Smooth muscle cell (in vitro differentiated cells): Measurements from ENCODE around the gene COL15A1. TPM values are rescaled to one million over a fixed set of nuclear protein-coding genes. Genes with fewer than 3 reads are reported as not detected.

Experiments
- DNase-seq: peaks from one replicate; lab custom pipeline; 2025; ENCODE audit not compliant: unreplicated experiment; lab: John Stamatoyannopoulos, UW
- H2AFZ ChIP-seq: fragments of 200-600 bp; sonication (generic); 2 replicates; pipeline ENCODE4 v1.6.0; 2016; ENCODE audit warnings: antibody characterized with exemption, low read depth, mild to moderate bottlenecking
- H3F3A ChIP-seq: fragments of 200-600 bp; sonication (generic); 2 replicates; pipeline ENCODE4 v1.6.0; 2017; ENCODE audit warnings: antibody characterized with exemption, low read depth
- H3K27ac ChIP-seq: fragments of 200-600 bp; sonication (generic); 2 replicates; pipeline ENCODE4 v1.5.1; 2016; ENCODE audit warnings: low read depth, mild to moderate bottlenecking
- H3K27me3 ChIP-seq: fragments of 200-600 bp; sonication (generic); 2 replicates; pipeline ENCODE4 v1.6.1; 2016; ENCODE audit warnings: low read depth, mild to moderate bottlenecking
- H3K36me3 ChIP-seq: fragments of 200-600 bp; sonication (generic); 2 replicates; pipeline ENCODE4 v1.5.1; 2016; ENCODE audit warnings: low read depth
- H3K4me1 ChIP-seq: fragments of 200-600 bp; sonication (generic); 2 replicates; pipeline ENCODE4 v1.5.1; 2016; ENCODE audit warnings: low read depth
- H3K4me2 ChIP-seq: fragments of 200-600 bp; sonication (generic); 2 replicates; pipeline ENCODE4 v1.6.0; 2016; ENCODE audit warnings: mild to moderate bottlenecking
- H3K4me3 ChIP-seq: fragments of 200-600 bp; sonication (generic); 2 replicates; pipeline ENCODE4 v1.5.1; 2016; ENCODE audit warnings: mild to moderate bottlenecking
- H3K79me2 ChIP-seq: fragments of 200-600 bp; sonication (generic); 2 replicates; pipeline ENCODE4 v1.6.0; 2016; ENCODE audit warnings: low read depth, mild to moderate bottlenecking
- H3K9ac ChIP-seq: fragments of 200-600 bp; sonication (generic); 2 replicates; pipeline ENCODE4 v1.6.0; 2016; ENCODE audit warnings: low read depth
- H3K9me3 ChIP-seq: fragments of 200-600 bp; sonication (generic); replicated peaks from 2 replicates; pipeline ENCODE4 v1.5.1; 2016; ENCODE audit warnings: low read depth
- H4K20me1 ChIP-seq: fragments of 200-600 bp; sonication (generic); 2 replicates; pipeline ENCODE4 v1.6.0; 2016; ENCODE audit warnings: low read depth
- CTCF ChIP-seq: fragments of 200-600 bp; sonication (generic); IDR thresholded peaks from 2 replicates; pipeline ENCODE4 v1.5.1; 2017; ENCODE audit warnings: borderline replicate concordance, mild to moderate bottlenecking, antibody characterized with exemption; ENCODE audit not compliant: insufficient read depth, poor library complexity, severe bottlenecking
- WGBS: methylation state at CpG from one replicate; pipeline ENCODE4 v1.1.7; 2016; ENCODE audit warnings: low lambda C conversion rate; 5-methylcytosine and 5-hydroxymethylcytosine counted together
- polyA plus RNA-seq: library from polyadenylated mRNA; unstranded; fragments of >200 nt; fragmentation: Nextera tagmentation; extraction: Ambion mirVana; gene quantifications from 2 replicates; pipeline ENCODE4 v1.2.1, GENCODE V29; 2016
- total RNA-seq: library from RNA; depleted of rRNA; stranded (reverse); fragments of >200 nt; gene quantifications from 2 replicates; pipeline ENCODE4 v1.2.3, GENCODE V29; 2014

Gene COL15A1
- total and polyA plus RNA-seq, 2 experiments from 2014 or later: 222 to 293 TPM

- H3K9ac ChIP-seq: peak overlapping the region; percentile 96
- TF ChIP-seq CTCF: no peak
- H2AFZ ChIP-seq: no peak overlapping the region
- DNase-seq: no peak
- peaks cover 48% of the 10 kb centered on the region for H3K4me1 ChIP-seq
- H3K4me3 ChIP-seq: peak overlapping the region; percentile 91
- peak overlapping the region; percentile 93 for H3K27ac ChIP-seq
- peaks cover 21% of the 10 kb centered on the region for H3F3A ChIP-seq
- WGBS: 5% methylated on average over 9 of the region's 9 CpGs
- H3K79me2 ChIP-seq: peaks cover 57% of the 10 kb centered on the region
- no peaks in the 10 kb centered on the region for H3K9me3 ChIP-seq
- H3K4me2 ChIP-seq: peak overlapping the region; percentile 96
- H3K36me3 ChIP-seq: no peaks in the 10 kb centered on the region
- H3K27me3 ChIP-seq: no peaks in the 10 kb centered on the region
- H4K20me1 ChIP-seq: peaks cover 54% of the 10 kb centered on the region
Observed at GRCh38 chr9:99106044-99106375, 162.3 kb downstream of the COL15A1 start.

- Histone ChIP-seq H3K4me3 (peak overlapping the region; percentile 91), H3K4me1 (peaks cover 50% of the 10 kb centered on the region), H4K20me1 (peaks cover 68% of the 10 kb centered on the region), H2AFZ (no peak overlapping the region), H3K4me2 (peak overlapping the region; percentile 96), H3K79me2 (peaks cover 71% of the 10 kb centered on the region), H3K9me3 (no peaks in the 10 kb centered on the region), H3K27ac (peak overlapping the region; percentile 93), H3K36me3 (no peaks in the 10 kb centered on the region), H3K9ac (peak overlapping the region; percentile 96), H3F3A (peaks cover 26% of the 10 kb centered on the region), H3K27me3 (no peaks in the 10 kb centered on the region)
- 27% methylated on average over 3 of the region's 3 CpGs for WGBS
- TF ChIP-seq CTCF: no peak
- no peak for DNase-seq
Observed at GRCh38 chr9:99107421-99107820, 163.7 kb downstream of the COL15A1 start.

GRCh38 chr9:99108131-99108530 lies 164.4 kb downstream of the COL15A1 start:
- Histone ChIP-seq H3K9ac (no peak overlapping the region), H3K4me1 (peaks cover 51% of the 10 kb centered on the region), H3F3A (peaks cover 28% of the 10 kb centered on the region), H3K4me2 (peak overlapping the region; percentile 96), H3K27me3 (no peaks in the 10 kb centered on the region), H2AFZ (no peak overlapping the region), H3K79me2 (peaks cover 78% of the 10 kb centered on the region), H3K36me3 (no peaks in the 10 kb centered on the region), H3K9me3 (no peaks in the 10 kb centered on the region), H3K27ac (peak overlapping the region; percentile 93), H3K4me3 (peak overlapping the region; percentile 91), H4K20me1 (peaks cover 75% of the 10 kb centered on the region)
- 91% methylated on average over 2 of the region's 2 CpGs for WGBS
- DNase-seq: no peak
- no peak for TF ChIP-seq CTCF

- Histone ChIP-seq H4K20me1 (peaks cover 89% of the 10 kb centered on the region), H3K27ac (peak overlapping the region; percentile 20), H3K79me2 (peaks cover 92% of the 10 kb centered on the region), H3K9ac (no peak overlapping the region), H3K4me2 (peak overlapping the region; percentile 96), H3K36me3 (no peaks in the 10 kb centered on the region), H3K27me3 (no peaks in the 10 kb centered on the region), H3K4me1 (peaks cover 58% of the 10 kb centered on the region), H2AFZ (no peak overlapping the region), H3K9me3 (no peaks in the 10 kb centered on the region), H3K4me3 (no peak overlapping the region), H3F3A (peaks cover 33% of the 10 kb centered on the region)
- 75% methylated on average over 3 of the region's 3 CpGs for WGBS
- TF ChIP-seq CTCF: no peak
- no peak for DNase-seq
Observed at GRCh38 chr9:99109522-99109921, 165.8 kb downstream of the COL15A1 start.
